ENCODE measurements around the gene ATXN8OS.

Gene ATXN8OS

DNA sequence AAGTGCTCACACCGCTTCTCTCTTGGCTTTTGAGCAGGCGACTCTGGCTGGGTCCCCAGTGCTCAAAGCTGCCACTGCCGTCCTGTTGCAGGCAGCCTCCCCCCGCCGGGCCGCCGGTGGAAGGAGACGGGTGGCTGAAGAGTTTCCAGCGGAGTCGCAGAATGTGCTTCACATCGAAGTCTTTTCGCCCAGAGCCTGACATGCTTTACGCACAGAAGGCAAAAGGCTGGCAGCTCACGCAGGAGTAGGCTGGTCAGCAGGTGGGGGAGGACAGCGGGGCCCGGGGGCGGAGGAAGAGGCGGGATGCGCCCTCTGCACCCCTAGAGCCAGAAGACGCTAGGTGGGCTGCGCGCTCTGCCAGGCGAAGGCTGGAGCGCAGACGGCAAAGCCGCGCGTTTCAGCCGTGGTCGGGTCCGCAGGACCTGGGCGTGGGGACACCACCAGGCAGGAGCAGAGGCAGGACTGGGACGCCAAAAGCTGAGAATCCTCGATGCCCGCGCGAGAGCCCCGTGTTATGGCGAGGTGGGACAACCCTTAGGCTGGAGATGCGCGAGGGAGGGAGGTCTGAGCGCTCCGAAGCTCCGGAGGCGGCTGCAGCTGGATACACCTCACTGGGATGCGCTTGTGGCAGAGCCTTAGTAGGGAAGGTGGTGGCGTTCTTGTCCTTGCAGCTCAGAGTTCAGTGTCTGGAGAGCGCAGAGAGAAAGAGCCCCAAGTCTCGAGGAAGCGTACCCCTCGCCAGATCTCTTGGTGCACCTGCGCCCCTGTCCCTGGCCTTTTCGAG lies at the start of gene ATXN8OS:
Gene ATXN8OS (plus strand): TSS at position 329 of the 784 bp plus-strand sequence.
- H3K4me3 ChIP-seq (ENCODE audit: low read depth in 1 of 2, low read length in 2 of 2): no peak within 1 kb of the TSS
- peaks cover 4 to 5% of the 10 kb centered on the region in 2 donors for H3K27me3 ChIP-seq (ENCODE audit: control insufficient read depth in 1 of 2, insufficient read depth in 2 of 2, low read length in 2 of 2)
- H3K4me1 ChIP-seq (ENCODE audit: control insufficient read depth in 1 of 2, insufficient read depth in 2 of 2, low read length in 2 of 2): no peaks in the 10 kb centered on the region
- no peaks in the 10 kb centered on the region for H3K9me3 ChIP-seq (ENCODE audit: control insufficient read depth in 1 of 2, low read length in 2 of 2)
- H3K9ac ChIP-seq (ENCODE audit: low read depth in 1 of 2, low read length in 2 of 2): no peak within 1 kb of the TSS
- H3K27ac ChIP-seq (ENCODE audit: low read depth, low read length): no peak within 1 kb of the TSS
- no peaks in the 10 kb centered on the region for H3K36me3 ChIP-seq (ENCODE audit: control insufficient read depth in 1 of 2, insufficient read depth in 2 of 2, low read length in 2 of 2)

DNA sequence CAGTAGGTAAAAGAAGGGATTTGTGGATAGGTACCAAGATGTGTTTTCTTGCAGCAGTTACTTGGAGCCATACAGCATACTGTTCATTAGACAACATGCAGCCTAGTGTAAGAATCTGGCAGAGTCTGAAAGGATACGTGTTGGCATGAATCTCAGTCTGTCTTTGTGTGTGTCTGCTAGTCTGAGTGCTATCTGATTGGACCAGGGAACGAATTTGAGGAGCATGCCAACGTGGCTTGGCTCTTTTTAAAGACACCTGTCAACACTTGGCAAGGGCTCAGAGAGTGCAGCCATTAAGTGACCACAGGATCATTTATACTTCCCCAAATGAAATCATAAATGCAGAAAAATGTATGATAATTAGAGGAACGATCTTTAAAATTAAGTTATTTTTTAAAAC lies 27.6 kb upstream of the ATXN8OS start:
- Histone ChIP-seq H3K4me3 (ENCODE audit: low read depth in 1 of 2, low read length in 2 of 2) (no peak overlapping the region), H3K27me3 (ENCODE audit: control insufficient read depth in 1 of 2, insufficient read depth in 2 of 2, low read length in 2 of 2) (no peaks in the 10 kb centered on the region), H3K4me1 (ENCODE audit: control insufficient read depth in 1 of 2, insufficient read depth in 2 of 2, low read length in 2 of 2) (no peaks in the 10 kb centered on the region), H3K9me3 (ENCODE audit: control insufficient read depth in 1 of 2, low read length in 2 of 2) (peaks cover 0 to 4% of the 10 kb centered on the region in 2 donors), H3K36me3 (ENCODE audit: control insufficient read depth in 1 of 2, insufficient read depth in 2 of 2, low read length in 2 of 2) (no peaks in the 10 kb centered on the region), H3K27ac (ENCODE audit: low read depth, low read length) (no peak overlapping the region), H3K9ac (ENCODE audit: low read depth in 1 of 2, low read length in 2 of 2) (no peak overlapping the region)

DNA sequence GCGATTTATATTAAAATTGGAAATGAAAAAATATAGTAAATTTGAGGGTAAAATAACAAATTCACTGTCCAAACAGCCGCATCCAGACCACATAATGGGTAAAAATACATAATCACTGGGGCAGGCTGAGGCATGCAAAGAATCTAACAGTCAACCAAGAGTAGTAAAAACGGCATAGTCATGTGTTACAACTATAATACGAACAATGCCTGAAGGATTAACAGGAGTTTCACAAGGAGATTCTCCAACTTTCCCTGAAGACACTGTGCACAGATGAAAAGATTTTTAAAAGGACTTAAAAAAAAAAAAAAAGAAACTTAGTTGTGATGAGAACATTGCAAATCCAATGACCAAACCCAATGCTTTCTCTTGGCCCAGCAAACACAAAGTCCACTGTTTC lies 20.4 kb upstream of the ATXN8OS start:
- no peaks in the 10 kb centered on the region for H3K9me3 ChIP-seq (ENCODE audit: control insufficient read depth in 1 of 2, low read length in 2 of 2)
- H3K4me1 ChIP-seq (ENCODE audit: control insufficient read depth in 1 of 2, insufficient read depth in 2 of 2, low read length in 2 of 2): no peaks in the 10 kb centered on the region
- H3K27me3 ChIP-seq (ENCODE audit: control insufficient read depth in 1 of 2, insufficient read depth in 2 of 2, low read length in 2 of 2): no peaks in the 10 kb centered on the region
- H3K9ac ChIP-seq (ENCODE audit: low read depth in 1 of 2, low read length in 2 of 2): no peak overlapping the region
- H3K36me3 ChIP-seq (ENCODE audit: control insufficient read depth in 1 of 2, insufficient read depth in 2 of 2, low read length in 2 of 2): no peaks in the 10 kb centered on the region
- H3K4me3 ChIP-seq (ENCODE audit: low read depth in 1 of 2, low read length in 2 of 2): no peak overlapping the region
- no peak overlapping the region for H3K27ac ChIP-seq (ENCODE audit: low read depth, low read length)

DNA sequence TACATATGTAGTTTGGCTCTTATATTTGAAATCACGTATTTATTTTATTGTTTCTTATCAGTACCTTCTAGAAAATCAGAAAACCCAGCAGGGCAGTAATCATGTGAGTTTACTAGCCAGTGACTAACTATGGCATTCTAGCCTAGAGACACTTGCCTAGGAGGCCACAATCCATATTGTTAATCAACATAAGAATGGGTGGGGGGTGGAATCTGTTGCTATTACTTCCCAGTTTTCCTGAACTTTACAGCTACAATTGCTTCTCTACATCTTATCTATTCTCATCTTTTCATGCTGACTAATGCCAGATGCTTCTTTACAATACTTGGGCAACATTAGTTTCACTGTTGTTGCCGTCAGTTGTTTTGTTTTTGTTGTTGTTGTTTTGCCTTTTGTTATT lies 18.7 kb upstream of the ATXN8OS start:
- H3K4me3 ChIP-seq (ENCODE audit: low read depth in 1 of 2, low read length in 2 of 2): no peak overlapping the region
- H3K9ac ChIP-seq (ENCODE audit: low read depth in 1 of 2, low read length in 2 of 2): no peak overlapping the region
- H3K4me1 ChIP-seq (ENCODE audit: control insufficient read depth in 1 of 2, insufficient read depth in 2 of 2, low read length in 2 of 2): no peaks in the 10 kb centered on the region
- no peak overlapping the region for H3K27ac ChIP-seq (ENCODE audit: low read depth, low read length)
- no peaks in the 10 kb centered on the region for H3K27me3 ChIP-seq (ENCODE audit: control insufficient read depth in 1 of 2, insufficient read depth in 2 of 2, low read length in 2 of 2)
- no peaks in the 10 kb centered on the region for H3K36me3 ChIP-seq (ENCODE audit: control insufficient read depth in 1 of 2, insufficient read depth in 2 of 2, low read length in 2 of 2)
- H3K9me3 ChIP-seq (ENCODE audit: control insufficient read depth in 1 of 2, low read length in 2 of 2): no peaks in the 10 kb centered on the region

DNA sequence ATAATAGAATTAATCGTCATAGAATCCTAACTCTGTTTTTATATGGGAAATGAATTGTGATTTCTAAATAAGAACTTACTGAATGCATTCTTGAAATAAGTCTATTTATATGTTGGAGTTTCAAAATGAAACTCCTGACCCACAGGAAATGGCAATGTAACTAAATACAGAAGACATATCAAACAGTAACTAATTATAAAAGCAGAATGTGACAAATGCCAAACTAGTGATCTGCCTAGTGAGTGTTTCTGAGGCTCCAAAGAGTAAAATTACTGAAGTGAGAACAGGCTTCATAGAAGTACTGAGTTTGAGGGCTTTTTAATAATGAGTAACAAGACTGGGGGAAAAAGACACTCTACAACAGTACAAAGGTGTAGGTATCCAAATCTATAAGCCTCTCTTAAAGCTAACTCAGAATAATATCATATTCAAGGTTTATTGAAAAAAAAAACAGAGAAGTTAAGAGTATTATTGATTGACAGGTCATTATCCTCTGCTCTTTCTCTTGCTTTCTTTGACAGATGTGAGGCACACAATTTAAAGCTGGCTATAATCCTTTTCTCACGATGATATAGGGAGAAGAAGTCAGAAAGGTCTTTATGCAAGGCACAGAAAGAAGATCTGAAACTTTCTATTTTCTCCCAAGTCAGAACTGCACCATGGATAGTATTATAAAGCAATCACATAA lies 17.4 kb upstream of the ATXN8OS start:
- H3K9ac ChIP-seq (ENCODE audit: low read depth in 1 of 2, low read length in 2 of 2): no peak overlapping the region
- H3K27ac ChIP-seq (ENCODE audit: low read depth, low read length): no peak overlapping the region

DNA sequence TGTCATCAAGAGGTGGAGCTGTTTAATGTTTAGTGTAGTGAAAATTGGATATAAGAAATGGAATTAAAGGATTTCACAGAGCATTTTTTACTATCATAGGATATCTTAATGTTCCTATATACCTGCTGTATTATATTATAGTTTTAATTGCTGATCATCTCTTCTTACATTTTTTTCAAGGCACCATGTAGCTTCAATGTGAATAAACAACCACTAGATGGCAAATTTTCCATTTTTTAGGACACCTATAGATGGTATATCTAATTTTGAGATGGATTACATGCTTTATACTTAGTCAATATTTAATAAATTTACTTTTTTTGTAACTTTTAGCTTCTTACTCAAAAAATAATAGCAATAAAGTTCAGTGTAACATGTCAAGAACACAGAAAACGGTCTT lies 9.0 kb upstream of the ATXN8OS start:
- Histone ChIP-seq H3K4me1 (ENCODE audit: control insufficient read depth in 1 of 2, insufficient read depth in 2 of 2, low read length in 2 of 2) (no peaks in the 10 kb centered on the region), H3K36me3 (ENCODE audit: control insufficient read depth in 1 of 2, insufficient read depth in 2 of 2, low read length in 2 of 2) (no peaks in the 10 kb centered on the region), H3K27me3 (ENCODE audit: control insufficient read depth in 1 of 2, insufficient read depth in 2 of 2, low read length in 2 of 2) (no peaks in the 10 kb centered on the region), H3K27ac (ENCODE audit: low read depth, low read length) (no peak overlapping the region), H3K9me3 (ENCODE audit: control insufficient read depth in 1 of 2, low read length in 2 of 2) (no peaks in the 10 kb centered on the region), H3K9ac (ENCODE audit: low read depth in 1 of 2, low read length in 2 of 2) (no peak overlapping the region), H3K4me3 (ENCODE audit: low read depth in 1 of 2, low read length in 2 of 2) (no peak overlapping the region)

More for the DNA sequence above, 17.4 kb upstream of the ATXN8OS start:
- H3K9me3 ChIP-seq (ENCODE audit: control insufficient read depth in 1 of 2, low read length in 2 of 2): no peaks in the 10 kb centered on the region
- H3K27me3 ChIP-seq (ENCODE audit: control insufficient read depth in 1 of 2, insufficient read depth in 2 of 2, low read length in 2 of 2): no peaks in the 10 kb centered on the region
- H3K4me1 ChIP-seq (ENCODE audit: control insufficient read depth in 1 of 2, insufficient read depth in 2 of 2, low read length in 2 of 2): no peaks in the 10 kb centered on the region
- H3K36me3 ChIP-seq (ENCODE audit: control insufficient read depth in 1 of 2, insufficient read depth in 2 of 2, low read length in 2 of 2): no peaks in the 10 kb centered on the region
- H3K4me3 ChIP-seq (ENCODE audit: low read depth in 1 of 2, low read length in 2 of 2): no peak overlapping the region

DNA sequence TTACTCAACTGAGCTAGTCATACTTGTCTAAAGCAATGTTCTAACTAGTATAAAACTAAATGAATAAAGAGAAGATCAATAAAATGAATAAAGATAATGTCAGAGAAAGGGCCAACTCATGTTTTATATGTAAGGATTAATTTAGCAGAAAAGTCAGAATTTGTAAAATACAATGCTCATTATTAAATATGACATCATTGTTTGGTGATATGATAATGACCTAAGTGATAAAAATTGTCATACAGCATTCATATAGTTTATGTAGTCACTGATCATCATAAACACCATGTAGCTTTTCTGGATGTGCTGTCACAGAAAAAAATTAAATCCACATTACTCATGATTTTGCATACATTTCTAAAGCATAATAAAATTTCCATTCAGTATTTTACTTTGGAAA lies 3.1 kb upstream of the ATXN8OS start:
- no peaks in the 10 kb centered on the region for H3K4me1 ChIP-seq (ENCODE audit: control insufficient read depth in 1 of 2, insufficient read depth in 2 of 2, low read length in 2 of 2)
- no peak overlapping the region for H3K9ac ChIP-seq (ENCODE audit: low read depth in 1 of 2, low read length in 2 of 2)
- no peaks in the 10 kb centered on the region for H3K9me3 ChIP-seq (ENCODE audit: control insufficient read depth in 1 of 2, low read length in 2 of 2)
- H3K4me3 ChIP-seq (ENCODE audit: low read depth in 1 of 2, low read length in 2 of 2): no peak overlapping the region
- H3K27me3 ChIP-seq (ENCODE audit: control insufficient read depth in 1 of 2, insufficient read depth in 2 of 2, low read length in 2 of 2): peaks cover 4 to 5% of the 10 kb centered on the region in 2 donors
- H3K36me3 ChIP-seq (ENCODE audit: control insufficient read depth in 1 of 2, insufficient read depth in 2 of 2, low read length in 2 of 2): no peaks in the 10 kb centered on the region
- no peak overlapping the region for H3K27ac ChIP-seq (ENCODE audit: low read depth, low read length)

DNA sequence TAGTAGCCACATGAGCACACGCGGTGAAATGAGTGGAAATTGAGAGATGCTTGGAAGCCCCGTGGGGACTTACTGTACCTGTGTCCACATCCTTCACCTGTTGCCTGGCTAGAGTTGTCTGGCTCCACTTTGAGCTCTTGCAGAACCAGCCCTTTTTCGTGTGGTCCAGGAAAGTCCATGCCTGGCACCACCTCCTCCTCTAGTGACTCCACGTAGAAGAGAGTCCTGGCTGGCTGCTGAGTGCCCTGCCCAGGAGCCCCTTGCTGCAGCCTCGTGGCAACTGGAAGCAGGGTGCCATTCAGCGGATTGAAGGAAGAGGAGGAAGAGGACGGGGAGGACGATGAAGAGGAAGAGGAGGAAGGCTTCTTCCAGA lies 515 bp upstream of the ATXN8OS start:
- H3K4me3 ChIP-seq (ENCODE audit: low read depth in 1 of 2, low read length in 2 of 2): no peak overlapping the region
- no peaks in the 10 kb centered on the region for H3K9me3 ChIP-seq (ENCODE audit: control insufficient read depth in 1 of 2, low read length in 2 of 2)
- peaks cover 4 to 5% of the 10 kb centered on the region in 2 donors for H3K27me3 ChIP-seq (ENCODE audit: control insufficient read depth in 1 of 2, insufficient read depth in 2 of 2, low read length in 2 of 2)
- no peak overlapping the region for H3K27ac ChIP-seq (ENCODE audit: low read depth, low read length)
- no peak overlapping the region for H3K9ac ChIP-seq (ENCODE audit: low read depth in 1 of 2, low read length in 2 of 2)
- H3K4me1 ChIP-seq (ENCODE audit: control insufficient read depth in 1 of 2, insufficient read depth in 2 of 2, low read length in 2 of 2): no peaks in the 10 kb centered on the region
- no peaks in the 10 kb centered on the region for H3K36me3 ChIP-seq (ENCODE audit: control insufficient read depth in 1 of 2, insufficient read depth in 2 of 2, low read length in 2 of 2)

DNA sequence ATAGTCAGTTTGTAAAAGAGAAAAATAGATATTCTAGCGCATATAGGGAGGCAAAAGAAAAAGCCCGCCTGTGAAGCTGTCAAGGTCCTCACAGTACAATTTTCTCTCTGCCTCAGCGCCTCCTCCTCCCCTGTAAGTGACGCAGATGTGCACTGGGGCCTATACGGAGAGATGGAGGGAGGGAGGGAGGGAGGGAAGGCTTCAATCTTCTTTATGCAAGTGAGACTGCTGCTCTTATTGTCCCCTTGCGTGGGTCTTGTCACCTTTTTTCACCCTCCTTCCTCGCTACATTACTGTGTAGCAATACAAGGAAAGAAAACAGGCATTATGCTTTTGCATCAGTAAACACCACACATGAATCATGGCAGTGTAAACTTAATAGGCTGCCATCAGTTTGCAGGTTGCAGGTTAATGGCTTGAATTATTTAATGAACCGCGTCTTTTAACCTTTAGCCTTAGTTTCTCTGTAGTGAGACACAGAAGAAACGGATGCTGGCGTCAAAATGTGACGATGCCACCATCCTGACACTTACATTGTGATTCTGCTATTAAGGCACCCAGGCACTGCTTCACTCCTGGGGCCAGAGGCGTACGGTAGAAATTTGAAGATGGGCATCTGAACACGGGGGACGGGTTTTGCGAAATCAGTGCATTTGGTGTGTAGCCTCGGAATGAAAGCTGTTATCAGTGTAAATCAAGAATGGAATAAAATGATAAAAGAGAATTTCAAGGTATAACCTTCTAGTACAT lies 905 bp downstream of the ATXN8OS start, which contains the start of gene KLHL1:
Gene KLHL1 (minus strand): TSS at position 97 of the 750 bp plus-strand sequence. CDS start 753 bp downstream, outside the sequence.
- no peaks in the 10 kb centered on the region for H3K9me3 ChIP-seq (ENCODE audit: control insufficient read depth in 1 of 2, low read length in 2 of 2)
- H3K4me3 ChIP-seq (ENCODE audit: low read depth in 1 of 2, low read length in 2 of 2): no peak within 1 kb of the TSS
- no peaks in the 10 kb centered on the region for H3K36me3 ChIP-seq (ENCODE audit: control insufficient read depth in 1 of 2, insufficient read depth in 2 of 2, low read length in 2 of 2)
- H3K27ac ChIP-seq (ENCODE audit: low read depth, low read length): no peak within 1 kb of the TSS
- H3K27me3 ChIP-seq (ENCODE audit: control insufficient read depth in 1 of 2, insufficient read depth in 2 of 2, low read length in 2 of 2): peaks cover 4 to 5% of the 10 kb centered on the region in 2 donors
- H3K4me1 ChIP-seq (ENCODE audit: control insufficient read depth in 1 of 2, insufficient read depth in 2 of 2, low read length in 2 of 2): no peaks in the 10 kb centered on the region
- H3K9ac ChIP-seq (ENCODE audit: low read depth in 1 of 2, low read length in 2 of 2): no peak within 1 kb of the TSS

DNA sequence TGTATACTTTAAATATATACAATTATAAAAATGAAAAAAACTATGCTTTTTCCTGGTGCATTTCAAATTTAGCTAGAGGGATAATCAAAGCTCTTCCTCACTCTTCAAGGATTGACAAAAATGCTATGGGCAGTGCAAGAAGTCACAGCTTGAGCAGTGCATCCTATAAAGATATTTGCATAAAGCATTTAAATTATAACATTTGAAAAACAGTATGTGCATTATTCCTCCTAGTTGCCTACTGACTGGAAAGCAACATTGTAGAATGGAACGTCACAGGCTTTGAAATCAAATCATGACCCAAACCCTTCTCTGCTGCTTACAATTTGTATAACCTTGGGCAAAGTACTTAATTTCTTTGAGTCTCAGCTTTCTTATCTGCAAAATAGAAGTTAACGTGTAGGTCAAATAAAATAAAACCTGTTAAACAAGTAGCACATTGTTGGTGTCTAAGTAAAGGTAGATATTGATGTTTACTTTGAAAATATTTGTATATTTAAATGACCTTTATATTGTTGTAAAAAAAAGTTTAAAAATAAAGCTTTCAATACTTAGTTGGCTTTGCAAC lies 9.8 kb downstream of the ATXN8OS start:
- Histone ChIP-seq H3K4me3 (ENCODE audit: low read depth in 1 of 2, low read length in 2 of 2) (no peak overlapping the region), H3K36me3 (ENCODE audit: control insufficient read depth in 1 of 2, insufficient read depth in 2 of 2, low read length in 2 of 2) (no peaks in the 10 kb centered on the region), H3K27me3 (ENCODE audit: control insufficient read depth in 1 of 2, insufficient read depth in 2 of 2, low read length in 2 of 2) (no peaks in the 10 kb centered on the region), H3K9ac (ENCODE audit: low read depth in 1 of 2, low read length in 2 of 2) (no peak overlapping the region), H3K27ac (ENCODE audit: low read depth, low read length) (no peak overlapping the region), H3K9me3 (ENCODE audit: control insufficient read depth in 1 of 2, low read length in 2 of 2) (no peaks in the 10 kb centered on the region), H3K4me1 (ENCODE audit: control insufficient read depth in 1 of 2, insufficient read depth in 2 of 2, low read length in 2 of 2) (no peaks in the 10 kb centered on the region)
